ENCODE data around the gene SLC25A26. TPM values are rescaled to one million over a fixed set of nuclear protein-coding genes. Genes with fewer than 3 reads are reported as not detected.

The SLC25A26 gene
- total and polyA plus RNA-seq, 2 of the 13 experiments (the other 11 are each of a cell fraction or from before 2014, with no cell fraction given): 23.1 to 32.7 TPM

GRCh38 chr3:66220602-66221377 lies at the start of gene SLC25A26 (continued):
- peak; percentile 91 for TF ChIP-seq USF2 (IDR thresholded peaks at IDR 0.05; ENCODE audit: low read depth, low read length)
- peak; percentile 90 for TF ChIP-seq USF2 (CRISPR knock-in tag; IDR thresholded peaks at IDR 0.05; ENCODE audit: borderline replicate concordance)
- TF ChIP-seq ZNF598 (CRISPR knock-in tag; IDR thresholded peaks at IDR 0.05; ENCODE audit: borderline replicate concordance): peak; percentile 88; the same call in 1 of the 2 replicates
- TF ChIP-seq AHR (CRISPR knock-in tag; IDR thresholded peaks at IDR 0.05): peak; percentile 67; the same call in 1 of the 2 replicates
- no peak for TF ChIP-seq ZNF280D (CRISPR knock-in tag; IDR thresholded peaks at IDR 0.05)
- peak; percentile 55; the same call in 1 of the 2 replicates for TF ChIP-seq TFDP1 (CRISPR knock-in tag; IDR thresholded peaks at IDR 0.05; ENCODE audit: borderline replicate concordance)
- peak; percentile 52; the same call in 1 of the 2 replicates for TF ChIP-seq GFI1 (CRISPR knock-in tag; IDR thresholded peaks at IDR 0.05; ENCODE audit: borderline replicate concordance)
- no peak for TF ChIP-seq ZNF468 (CRISPR knock-in tag; IDR thresholded peaks at IDR 0.05)
- no peak for TF ChIP-seq ATM (IDR thresholded peaks at IDR 0.05; ENCODE audit: borderline replicate concordance)
- no peak for TF ChIP-seq CEBPZ (IDR thresholded peaks at IDR 0.05; ENCODE audit: low read length)
- TF ChIP-seq HOXA7 (CRISPR knock-in tag; IDR thresholded peaks at IDR 0.05): no peak
- TF ChIP-seq DNMT1 (CRISPR knock-in tag; IDR thresholded peaks at IDR 0.05): no peak
- TF ChIP-seq HNRNPL (IDR thresholded peaks at IDR 0.05; ENCODE audit: low read depth, low read length): no peak
- no peak for TF ChIP-seq ZBTB26 (CRISPR knock-in tag; IDR thresholded peaks at IDR 0.05; ENCODE audit: borderline replicate concordance)
- peak; percentile 23; the same call in 1 of the 2 replicates for TF ChIP-seq HNF4A (CRISPR knock-in tag; IDR thresholded peaks at IDR 0.05)
- no peak for TF ChIP-seq ZNF282 (IDR thresholded peaks at IDR 0.05; ENCODE audit: partially characterized antibody)
- peak; percentile 95 for TF ChIP-seq POGZ (CRISPR knock-in tag; IDR thresholded peaks at IDR 0.05)
- no peak for TF ChIP-seq PCBP2 (optimal IDR thresholded peaks at IDR 0.05; ENCODE audit: low read depth, low read length, poor library complexity, severe bottlenecking)
